Measurements from ENCODE around the gene NMT1.
"Not testable (repeated sequence)": the region's sequence is repeated elsewhere in the genome, so short reads cannot be mapped to it uniquely, and the experiment has no call there.

- TF ChIP-seq CTCF (CRISPR knock-in tag; IDR thresholded peaks at IDR 0.05); FOXP4 (CRISPR knock-in tag; IDR thresholded peaks at IDR 0.05); POLR2AphosphoS5 (IDR thresholded peaks at IDR 0.05; ENCODE audit: low read depth, low read length); FLYWCH1 (CRISPR knock-in tag; IDR thresholded peaks at IDR 0.05); MAX (IDR thresholded peaks at IDR 0.05); SKIL (CRISPR knock-in tag; IDR thresholded peaks at IDR 0.05; ENCODE audit: borderline replicate concordance); ZNF501 (CRISPR knock-in tag; IDR thresholded peaks at IDR 0.05): not testable (repeated sequence)
Measured at GRCh38 chr17:45051720-45052051, 9.4 kb upstream of the NMT1 start.

Data from HepG2 (cell line).